NOMO-1 treated with dmso at 0.1 percent for 144 hours (cell line): Measurements from ENCODE around the gene CSNK2A3.
A peak's percentile ranks its signal among the peaks of the same experiment; 100 is the strongest.
"Not testable (repeated sequence)": the region's sequence is repeated elsewhere in the genome, so short reads cannot be mapped to it uniquely, and the experiment has no call there.

Experiments used
- DNase-seq: peaks from one replicate; lab custom pipeline; 2025; ENCODE audit not compliant: unreplicated experiment; lab: John Stamatoyannopoulos, UW

CSNK2A3 gene

GRCh38 chr11:11380340-11380739, 27.3 kb upstream of the CSNK2A3 start:
- no peak for DNase-seq

GRCh38 chr11:11379661-11380060, 26.6 kb upstream of the CSNK2A3 start:
- no peak for DNase-seq

GRCh38 chr11:11378184-11378940, 25.3 kb upstream of the CSNK2A3 start:
- DNase-seq, result no peak

- DNase-seq, result no peak
Measured at GRCh38 chr11:11374358-11375148, 21.5 kb upstream of the CSNK2A3 start.

GRCh38 chr11:11373934-11374333, 20.9 kb upstream of the CSNK2A3 start:
- DNase-seq, result no peak

- DNase-seq, result no peak
Measured at GRCh38 chr11:11372461-11372860, 19.4 kb upstream of the CSNK2A3 start.

GRCh38 chr11:11370962-11371303, 17.9 kb upstream of the CSNK2A3 start:
- DNase-seq, result no peak

- peak; percentile 56 for DNase-seq
Measured at GRCh38 chr11:11370255-11370961, 17.4 kb upstream of the CSNK2A3 start.

- DNase-seq, result no peak
Measured at GRCh38 chr11:11366793-11367192, 13.7 kb upstream of the CSNK2A3 start.

GRCh38 chr11:11363674-11364073, 10.6 kb upstream of the CSNK2A3 start:
- no peak for DNase-seq

GRCh38 chr11:11359611-11360010, 6.6 kb upstream of the CSNK2A3 start:
- DNase-seq, result no peak

GRCh38 chr11:11356842-11357241, 3.8 kb upstream of the CSNK2A3 start:
- DNase-seq, result no peak

GRCh38 chr11:11351851-11352250, 1.2 kb downstream of the CSNK2A3 start:
- not testable (repeated sequence) for DNase-seq

- DNase-seq, result no peak
Measured at GRCh38 chr11:11351042-11351586, 1.9 kb downstream of the CSNK2A3 start.

- DNase-seq, result no peak
Measured at GRCh38 chr11:11349870-11350337, 3.1 kb downstream of the CSNK2A3 start.

- DNase-seq, result no peak
Measured at GRCh38 chr11:11349106-11349825, 3.8 kb downstream of the CSNK2A3 start.

GRCh38 chr11:11348303-11348702, 4.7 kb downstream of the CSNK2A3 start:
- no peak for DNase-seq

- DNase-seq, result no peak
Measured at GRCh38 chr11:11347592-11347991, 5.5 kb downstream of the CSNK2A3 start.

GRCh38 chr11:11346303-11346702, 6.7 kb downstream of the CSNK2A3 start:
- no peak for DNase-seq

GRCh38 chr11:11345099-11345498, 8.0 kb downstream of the CSNK2A3 start:
- DNase-seq, result no peak

- no peak for DNase-seq
Measured at GRCh38 chr11:11344045-11344444, 9.0 kb downstream of the CSNK2A3 start.
